Activated CD4-positive, alpha-beta T cell treated with anti-CD3 and anti-CD28 coated beads for 24 hours (primary cell): ENCODE results near the gene FLNA.
"Not testable (repeated sequence)": the region's sequence is repeated elsewhere in the genome, so short reads cannot be mapped to it uniquely, and the experiment has no call there.

Source experiments
- DNase-seq, 2 donors: peaks; one replicate each; pipeline ENCODE4 v3.0.0-alpha.2; 2020; ENCODE audit warnings: low read depth in 2 of 2

FLNA gene, protein sequence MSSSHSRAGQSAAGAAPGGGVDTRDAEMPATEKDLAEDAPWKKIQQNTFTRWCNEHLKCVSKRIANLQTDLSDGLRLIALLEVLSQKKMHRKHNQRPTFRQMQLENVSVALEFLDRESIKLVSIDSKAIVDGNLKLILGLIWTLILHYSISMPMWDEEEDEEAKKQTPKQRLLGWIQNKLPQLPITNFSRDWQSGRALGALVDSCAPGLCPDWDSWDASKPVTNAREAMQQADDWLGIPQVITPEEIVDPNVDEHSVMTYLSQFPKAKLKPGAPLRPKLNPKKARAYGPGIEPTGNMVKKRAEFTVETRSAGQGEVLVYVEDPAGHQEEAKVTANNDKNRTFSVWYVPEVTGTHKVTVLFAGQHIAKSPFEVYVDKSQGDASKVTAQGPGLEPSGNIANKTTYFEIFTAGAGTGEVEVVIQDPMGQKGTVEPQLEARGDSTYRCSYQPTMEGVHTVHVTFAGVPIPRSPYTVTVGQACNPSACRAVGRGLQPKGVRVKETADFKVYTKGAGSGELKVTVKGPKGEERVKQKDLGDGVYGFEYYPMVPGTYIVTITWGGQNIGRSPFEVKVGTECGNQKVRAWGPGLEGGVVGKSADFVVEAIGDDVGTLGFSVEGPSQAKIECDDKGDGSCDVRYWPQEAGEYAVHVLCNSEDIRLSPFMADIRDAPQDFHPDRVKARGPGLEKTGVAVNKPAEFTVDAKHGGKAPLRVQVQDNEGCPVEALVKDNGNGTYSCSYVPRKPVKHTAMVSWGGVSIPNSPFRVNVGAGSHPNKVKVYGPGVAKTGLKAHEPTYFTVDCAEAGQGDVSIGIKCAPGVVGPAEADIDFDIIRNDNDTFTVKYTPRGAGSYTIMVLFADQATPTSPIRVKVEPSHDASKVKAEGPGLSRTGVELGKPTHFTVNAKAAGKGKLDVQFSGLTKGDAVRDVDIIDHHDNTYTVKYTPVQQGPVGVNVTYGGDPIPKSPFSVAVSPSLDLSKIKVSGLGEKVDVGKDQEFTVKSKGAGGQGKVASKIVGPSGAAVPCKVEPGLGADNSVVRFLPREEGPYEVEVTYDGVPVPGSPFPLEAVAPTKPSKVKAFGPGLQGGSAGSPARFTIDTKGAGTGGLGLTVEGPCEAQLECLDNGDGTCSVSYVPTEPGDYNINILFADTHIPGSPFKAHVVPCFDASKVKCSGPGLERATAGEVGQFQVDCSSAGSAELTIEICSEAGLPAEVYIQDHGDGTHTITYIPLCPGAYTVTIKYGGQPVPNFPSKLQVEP (N-terminal part only)

DNA sequence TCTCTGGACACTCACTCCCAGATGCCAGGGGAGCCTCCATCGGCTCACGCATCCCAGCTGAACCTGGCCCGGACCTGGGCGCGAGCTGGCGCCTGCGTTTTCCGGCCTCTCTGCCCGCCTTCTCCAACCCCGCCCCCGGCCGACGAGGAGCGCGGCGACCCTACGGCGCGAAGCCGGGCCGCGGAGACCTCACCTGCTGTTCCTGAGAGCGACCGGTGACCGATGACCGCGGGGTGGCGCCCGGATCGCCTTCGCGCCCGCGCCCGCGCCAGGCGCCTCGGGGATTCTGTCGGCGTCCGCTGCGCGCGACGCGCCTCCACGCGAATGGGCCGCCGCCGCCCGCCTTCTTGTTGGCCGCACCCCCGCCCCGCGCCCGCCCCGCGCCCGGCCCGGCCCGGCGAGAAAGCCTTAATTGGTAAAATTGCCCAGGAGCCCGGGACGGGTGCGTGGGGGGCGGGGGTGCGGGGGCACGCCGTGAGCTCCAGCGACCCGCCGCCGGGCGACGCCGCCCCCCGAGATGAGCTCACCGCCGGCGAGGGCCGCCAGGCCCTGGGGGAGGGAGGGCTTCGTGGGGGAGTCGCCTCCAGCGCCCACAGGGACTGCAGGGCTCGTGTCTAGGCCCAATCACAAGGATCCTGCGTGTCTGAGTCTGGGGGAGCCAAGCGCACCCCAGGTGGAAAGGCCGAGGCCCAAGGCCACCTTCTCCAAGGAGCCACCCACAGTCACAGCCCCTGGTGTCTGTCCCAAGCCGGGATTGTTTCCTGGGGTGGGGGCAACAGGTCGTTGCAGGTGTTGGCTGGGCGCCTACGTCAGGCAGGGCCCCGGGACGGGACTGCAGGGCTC lies at the start of gene FLNA:
TSS of gene FLNA (minus strand) at position 322 of the 843 bp plus-strand sequence. CDS start 3,389 bp downstream, outside the sequence.
- no peak for DNase-seq

- DNase-seq, result no peak
Observed at GRCh38 chrX:154420402-154420756, 45.9 kb upstream of the FLNA start.

DNA sequence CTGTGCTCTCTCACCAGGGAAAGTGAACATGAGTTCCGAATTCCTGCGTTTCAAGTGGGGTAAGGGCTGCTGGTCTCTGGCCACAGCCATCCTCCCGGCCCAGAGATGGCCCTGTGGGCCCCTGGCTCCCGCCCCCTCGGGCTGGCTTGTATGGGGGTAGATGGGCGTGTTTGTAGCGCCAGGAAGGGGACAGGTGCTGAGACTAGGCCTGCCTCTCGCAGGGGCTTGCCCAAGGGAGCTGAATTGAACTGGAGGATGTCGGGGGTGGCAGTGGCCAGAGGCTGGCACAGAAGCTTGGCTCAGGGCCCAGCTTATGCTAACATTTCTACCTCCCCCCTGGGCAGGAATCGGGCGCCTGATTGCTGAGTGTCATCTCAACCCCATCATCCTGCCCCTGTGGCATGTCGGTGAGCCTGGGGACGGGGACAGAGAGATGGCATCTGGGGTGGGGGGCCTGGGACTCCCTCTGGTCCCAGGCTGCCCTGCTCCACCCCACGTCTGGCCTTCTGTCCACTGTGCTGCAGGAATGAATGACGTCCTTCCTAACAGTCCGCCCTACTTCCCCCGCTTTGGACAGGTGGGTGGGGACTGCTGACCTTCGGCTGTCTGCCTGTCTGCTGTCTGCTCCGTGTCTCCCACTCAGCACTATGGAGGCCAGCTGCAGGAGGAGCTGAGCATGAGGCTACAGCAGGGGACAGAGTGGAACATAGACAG lies 45.4 kb upstream of the FLNA start:
- no peak for DNase-seq

DNA sequence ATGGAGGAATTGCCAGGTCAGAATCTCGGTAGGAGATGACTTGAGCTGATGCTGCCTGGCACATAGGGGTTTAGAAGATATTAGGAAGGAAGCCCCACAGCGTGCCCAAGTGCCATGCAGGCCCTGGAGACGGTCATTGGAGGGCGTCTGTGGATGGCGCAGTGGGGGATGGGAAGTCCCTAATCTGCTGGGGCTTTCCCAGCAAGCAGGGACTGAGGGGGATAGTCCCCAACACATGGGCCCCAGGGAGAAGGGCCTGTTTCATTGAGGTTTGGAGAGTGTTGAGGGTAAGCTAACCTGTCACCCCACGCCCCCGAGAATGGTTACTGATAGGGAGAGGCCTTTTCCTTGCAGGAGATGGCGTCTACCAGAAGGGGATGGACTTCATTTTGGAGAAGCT lies 44.8 kb upstream of the FLNA start:
- no peak for DNase-seq

GRCh38 chrX:154417157-154417556 lies 42.7 kb upstream of the FLNA start:
- no peak for DNase-seq

DNA sequence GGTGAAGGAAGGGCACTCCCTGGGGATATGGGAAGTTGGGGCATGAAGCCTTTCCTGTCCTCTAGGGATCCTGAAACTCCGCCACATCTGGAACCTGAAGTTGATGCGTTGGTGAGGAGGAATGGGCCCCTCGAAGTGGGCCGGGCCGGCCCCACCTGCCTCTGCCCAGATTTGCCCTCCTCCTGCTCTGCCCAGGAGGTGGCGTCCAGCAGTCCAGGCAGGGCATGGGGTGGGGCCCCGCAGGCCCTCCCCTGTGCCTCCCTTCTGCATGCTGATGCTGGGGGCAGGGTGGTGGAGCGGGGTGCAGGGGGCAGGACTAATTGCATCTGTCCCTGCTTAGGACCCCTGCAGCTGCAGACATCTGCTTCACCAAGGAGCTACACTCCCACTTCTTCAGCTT lies 38.7 kb upstream of the FLNA start:
- DNase-seq, result no peak

DNA sequence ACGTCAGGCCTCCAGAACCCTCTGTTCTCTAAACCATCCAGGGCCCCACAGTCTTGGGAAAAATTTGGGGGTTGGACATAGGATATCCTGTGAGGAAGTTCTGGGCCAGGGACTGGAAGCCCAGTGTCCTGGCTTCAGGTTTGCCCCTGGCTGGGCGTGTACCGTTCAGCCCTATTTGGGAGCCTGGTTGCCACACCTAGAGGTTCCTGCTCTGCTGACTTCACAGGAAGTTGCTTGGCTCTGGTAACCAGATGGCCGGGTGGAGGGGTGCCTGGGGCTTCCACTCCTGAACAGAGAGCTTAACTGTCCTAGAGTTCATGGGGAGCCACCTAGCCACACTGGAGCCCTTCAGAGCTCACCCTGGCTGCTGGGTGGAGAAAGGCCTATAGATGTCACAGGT lies 38.0 kb upstream of the FLNA start:
- no peak for DNase-seq

DNA sequence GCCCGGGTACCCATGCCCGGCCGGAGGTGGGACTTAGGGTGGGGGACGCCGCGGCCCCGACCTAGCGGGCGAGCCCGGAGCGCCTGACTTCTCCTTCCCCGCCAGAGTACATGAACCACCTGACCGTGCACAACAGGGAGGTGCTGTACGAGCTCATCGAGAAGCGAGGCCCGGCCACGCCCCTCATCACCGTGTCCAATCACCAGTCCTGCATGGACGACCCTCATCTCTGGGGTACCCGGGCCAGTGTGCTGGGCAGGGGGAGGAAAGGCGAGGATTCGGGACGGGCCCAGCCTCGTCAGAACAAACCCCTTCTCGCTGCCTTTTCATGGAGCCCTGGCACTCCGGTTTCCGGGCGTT lies 37.5 kb upstream of the FLNA start:
- DNase-seq, result no peak

DNA sequence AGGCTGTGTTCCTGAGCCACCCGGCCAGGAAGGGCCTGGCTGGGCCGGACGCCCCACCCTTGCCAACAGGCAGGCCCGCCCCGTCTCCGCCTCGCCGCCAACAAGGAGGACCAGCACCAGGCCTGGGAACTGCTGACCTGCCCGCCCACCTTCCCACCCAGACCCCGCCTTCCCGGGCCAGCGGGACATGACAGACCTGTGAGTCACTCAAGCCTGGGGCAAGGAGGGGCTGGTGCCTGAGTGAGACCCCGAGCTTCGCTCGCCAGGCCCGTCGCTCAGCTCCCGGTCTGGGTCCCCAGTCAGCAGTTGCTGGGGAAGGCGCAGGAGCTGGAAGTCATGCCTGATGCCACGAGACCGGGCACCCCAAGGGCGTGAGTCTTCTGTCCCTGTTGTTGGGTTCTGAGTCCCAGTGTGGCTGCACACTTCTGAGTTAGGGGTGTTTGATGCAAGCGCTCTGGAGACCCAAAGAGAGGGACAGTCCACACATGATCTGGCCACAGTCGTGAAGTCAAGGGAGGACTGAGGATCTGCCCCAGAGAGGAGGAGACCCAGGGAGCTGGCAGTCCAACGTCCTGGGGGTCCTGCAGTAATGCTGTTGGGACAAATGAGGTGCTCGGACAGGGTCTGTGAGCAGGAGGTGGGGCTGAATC lies 34.9 kb upstream of the FLNA start, which contains the start of gene DNASE1L1:
TSS of gene DNASE1L1 (minus strand) at position 33 of the 650 bp plus-strand sequence. CDS start 3,686 bp downstream, outside the sequence.
- DNase-seq, result no peak

- DNase-seq, result no peak
Observed at GRCh38 chrX:154408659-154409221, 34.3 kb upstream of the FLNA start.

- DNase-seq, result no peak
Observed at GRCh38 chrX:154404625-154405192, 30.3 kb upstream of the FLNA start.

GRCh38 chrX:154403858-154404257 lies 29.4 kb upstream of the FLNA start:
- no peak for DNase-seq

- no peak for DNase-seq
Observed at GRCh38 chrX:154403192-154403591, 28.8 kb upstream of the FLNA start.

DNA sequence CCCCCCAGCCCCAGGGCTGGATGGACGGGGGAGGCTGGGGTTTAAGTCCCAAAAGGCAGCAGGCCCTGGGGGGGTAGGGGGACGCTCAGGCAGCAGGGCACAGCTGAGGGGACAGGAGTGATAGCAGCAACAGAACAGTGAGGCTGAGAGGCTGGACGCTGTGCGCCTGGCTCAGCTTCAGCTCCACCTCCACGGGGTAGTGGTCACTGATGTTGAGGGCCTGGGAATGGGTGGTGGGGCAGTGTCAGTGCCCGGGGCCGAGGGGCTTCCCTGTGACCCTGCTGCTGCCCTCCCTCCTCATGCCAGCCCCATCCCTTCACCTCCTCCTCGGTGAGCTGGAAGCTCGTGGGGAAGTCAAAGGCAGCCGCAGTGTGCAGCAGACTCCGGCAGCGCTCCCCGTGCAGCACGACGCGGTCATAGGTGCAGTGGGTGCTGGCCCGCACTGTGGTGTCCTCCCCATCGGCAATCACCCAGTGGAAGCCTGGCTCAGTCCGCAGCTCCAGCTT lies 28.2 kb upstream of the FLNA start:
- DNase-seq, result no peak

DNA sequence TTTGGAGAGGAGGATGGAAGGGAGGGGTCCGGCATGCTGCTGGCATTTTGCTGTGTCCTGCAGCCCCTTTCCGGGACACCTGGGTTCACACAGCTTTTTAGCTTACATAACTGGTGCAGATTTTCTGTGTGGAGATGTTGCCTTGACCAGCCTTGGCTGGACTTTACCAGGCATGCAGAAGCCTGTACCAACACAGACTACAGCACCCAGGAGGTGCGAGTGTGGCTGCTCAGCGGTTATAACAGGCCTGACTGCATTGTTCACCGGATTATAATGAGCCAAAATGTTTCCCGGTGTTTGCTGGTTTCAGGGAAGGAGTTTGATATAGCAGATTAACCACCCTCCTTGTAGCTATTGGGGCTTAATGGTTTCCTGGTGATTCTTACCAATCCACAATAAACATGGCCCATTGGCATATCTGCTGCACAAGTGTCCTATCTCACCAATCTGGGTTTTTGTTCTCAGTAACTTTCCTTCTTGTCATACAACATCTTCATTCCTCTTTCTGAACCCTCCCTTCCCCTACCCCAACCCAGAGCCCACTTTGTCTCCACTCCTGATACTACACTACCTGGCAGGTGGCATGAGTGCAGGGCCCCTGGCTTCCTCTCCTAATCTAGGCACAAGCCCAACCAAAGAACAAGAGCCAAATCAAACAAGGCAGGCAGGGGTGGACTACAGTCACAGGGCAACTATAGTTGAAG lies 27.6 kb upstream of the FLNA start:
- DNase-seq, result no peak

DNA sequence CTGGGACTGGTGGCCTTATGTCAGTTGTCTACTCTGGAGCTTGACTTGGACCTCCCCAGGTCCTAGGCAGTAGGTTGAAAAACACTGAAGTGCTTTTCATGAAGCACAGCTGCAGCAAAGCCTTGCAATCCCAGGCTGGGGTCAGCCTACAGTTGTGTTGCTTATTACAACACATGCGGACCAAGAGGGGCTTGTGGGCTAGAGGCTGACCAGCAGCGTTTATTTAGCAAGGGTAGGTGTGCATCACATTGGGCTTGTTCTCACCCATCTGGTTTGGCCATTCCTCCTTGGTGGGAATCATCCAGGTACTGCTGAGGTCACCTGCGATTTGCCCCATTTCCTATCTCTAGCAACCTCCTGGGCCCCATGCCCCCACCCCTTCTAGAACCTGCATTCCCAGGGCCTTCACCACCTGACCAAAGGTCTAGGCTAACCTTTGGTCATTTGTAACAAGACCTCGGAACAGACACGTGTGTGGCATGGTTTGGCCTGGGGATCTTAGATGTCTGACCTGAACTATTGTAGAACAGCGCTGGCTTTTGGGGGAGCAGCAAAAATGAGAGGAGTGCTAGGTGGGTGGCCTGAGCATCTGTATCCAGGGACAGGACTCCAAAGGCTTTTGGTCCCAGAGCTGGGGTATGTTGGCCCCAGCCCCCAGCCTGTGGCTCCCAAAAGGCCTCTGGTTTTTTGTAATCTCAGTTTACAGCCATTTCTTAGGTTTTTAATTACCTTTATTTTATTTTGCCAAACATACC lies 26.8 kb upstream of the FLNA start:
- DNase-seq, result no peak

DNA sequence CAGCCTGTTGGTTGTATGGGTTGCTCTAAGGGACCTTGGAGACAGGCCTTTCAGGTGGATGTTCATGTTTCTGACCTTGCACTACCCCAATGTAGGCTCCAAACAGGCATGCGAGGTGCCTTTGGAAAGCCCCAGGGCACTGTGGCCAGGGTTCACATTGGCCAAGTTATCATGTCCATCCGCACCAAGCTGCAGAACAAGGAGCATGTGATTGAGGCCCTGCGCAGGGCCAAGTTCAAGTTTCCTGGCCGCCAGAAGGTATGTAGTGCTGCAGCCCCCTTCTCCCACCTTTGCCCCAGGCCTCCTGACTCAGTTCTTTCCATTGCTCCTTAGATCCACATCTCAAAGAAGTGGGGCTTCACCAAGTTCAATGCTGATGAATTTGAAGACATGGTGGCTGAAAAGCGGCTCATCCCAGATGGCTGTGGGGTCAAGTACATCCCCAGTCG lies 26.0 kb upstream of the FLNA start:
- DNase-seq, result not testable (repeated sequence)
